GM12891 (cell line): ENCODE measurements around the gene POP5.

ENCODE experiments used
- PAX5 ChIP-seq: IDR thresholded peaks from 2 replicates; pipeline ENCODE4 v1.6.1; 2011; ENCODE audit warnings: low read length, moderate library complexity, mild to moderate bottlenecking; ENCODE audit not compliant: insufficient read depth, severe bottlenecking
- POLR2A ChIP-seq: IDR thresholded peaks from 2 replicates; pipeline ENCODE4 v1.6.1; 2011; ENCODE audit warnings: low read depth, low read length, control low read depth
- POLR2AphosphoS5 ChIP-seq: IDR thresholded peaks from 2 replicates; pipeline ENCODE4 v1.6.1; 2011; ENCODE audit warnings: low read depth, low read length, control low read depth
- POU2F2 ChIP-seq: IDR thresholded peaks from 2 replicates; pipeline ENCODE4 v1.6.1; 2011; ENCODE audit warnings: low read depth, mild to moderate bottlenecking, control low read depth, low read length, moderate library complexity
- SPI1 ChIP-seq: IDR thresholded peaks from 2 replicates; pipeline ENCODE4 v1.6.1; 2011; ENCODE audit warnings: low read depth, low read length, control low read depth
- TAF1 ChIP-seq: IDR thresholded peaks from 2 replicates; pipeline ENCODE4 v1.6.1; 2011; ENCODE audit warnings: low read depth, low read length, control low read depth

DNA sequence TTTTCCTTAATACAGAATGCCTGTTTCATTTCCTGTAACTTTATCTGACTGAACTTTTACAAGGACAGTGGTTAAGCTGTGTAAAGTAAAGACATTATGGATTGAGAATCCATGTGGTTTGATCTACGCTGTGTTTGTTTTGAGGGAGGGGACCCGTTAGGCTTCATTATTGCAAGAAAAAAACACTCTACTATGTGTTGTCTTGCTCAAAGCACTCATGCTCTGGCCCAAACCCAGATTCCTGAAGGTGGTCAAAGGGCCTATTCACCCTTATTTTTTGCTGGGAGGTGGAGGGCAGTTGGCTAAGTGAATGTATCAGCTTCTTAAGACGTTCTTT, 35.2 kb downstream of the POP5 start:
- TF ChIP-seq POLR2A, result no peak
- no peak for TF ChIP-seq TAF1
- TF ChIP-seq PAX5, result no peak
- no peak for TF ChIP-seq POLR2AphosphoS5
- TF ChIP-seq POU2F2, result no peak
- TF ChIP-seq SPI1, result no peak
